Right lobe of liver (tissue), 6 donors: ENCODE measurements around the gene CHN2. TPM values are rescaled to one million over a fixed set of nuclear protein-coding genes. Genes with fewer than 3 reads are reported as not detected.

ENCODE experiments used
- ATAC-seq, 4 donors: fragments of 200-7000 bp; cut with Tn5 transposase; one replicate each; pipeline ENCODE4 v1.9.1; 2020; ENCODE audit warnings: mild to moderate bottlenecking in 4 of 4, moderate library complexity in 4 of 4
- DNase-seq, 3 donors: peaks; one replicate each; pipeline ENCODE4 v3.0.0-alpha.2; 2020
- H3K27ac ChIP-seq, 3 donors: fragments of 200-600 bp; one replicate each; pipeline ENCODE4 v1.8.0; 2022
- H3K27me3 ChIP-seq, 2 donors: fragments of 200-600 bp; one replicate each; pipeline ENCODE4 v1.8.0; 2022
- H3K36me3 ChIP-seq, 4 donors: fragments of 200-600 bp; sonication (generic) in 1 of 4; one replicate each; pipeline versions ENCODE4 v1.5.1 to v1.8.0; 2017 to 2022; ENCODE audit warnings: control low read depth in 1 of 4
- H3K4me1 ChIP-seq, 4 donors: fragments of 200-600 bp; sonication (generic) in 1 of 4; one replicate each; pipeline versions ENCODE4 v1.5.1 to v1.8.0; 2017 to 2022; ENCODE audit warnings: control low read depth in 1 of 4
- H3K4me3 ChIP-seq, 3 donors: fragments of 200-600 bp; one replicate each; pipeline ENCODE4 v1.8.0; 2022
- H3K9me3 ChIP-seq, 4 donors: fragments of 200-600 bp; sonication (generic) in 1 of 4; one replicate each; pipeline versions ENCODE4 v1.5.1 to v1.8.0; 2017 to 2022; ENCODE audit warnings: control low read depth in 1 of 4
- CTCF ChIP-seq, 4 donors: fragments of 200-600 bp in 3 of 4; fragments of 450-650 bp in 1 of 4; IDR thresholded peaks; one replicate each; pipeline versions ENCODE4 v1.5.1 to v1.8.0; 2016 to 2022; ENCODE audit warnings: antibody characterized with exemption in 4 of 4, mild to moderate bottlenecking in 2 of 4
- POLR2A ChIP-seq: fragments of 450-650 bp; IDR thresholded peaks from one replicate; pipeline ENCODE4 v1.6.1; 2017; ENCODE audit warnings: antibody characterized with exemption, mild to moderate bottlenecking
- WGBS: methylation state at CpG from one replicate; pipeline ENCODE4 v1.1.6; 2018; ENCODE audit warnings: low coverage, low lambda C conversion rate; ENCODE audit not compliant: insufficient coverage; ENCODE audit errors: missing lambda C conversion rate; 5-methylcytosine and 5-hydroxymethylcytosine counted together
- intact Hi-C, 2 donors: fragments of 100-400 bp; cut with DNase I; formaldehyde crosslinking; loops; one replicate each; pipeline versions ENCODE4 v1.11.2 to v1.14.1; 2022
- total RNA-seq, 6 experiments: library from RNA; depleted of rRNA in 2 of 6; stranded (reverse); fragments of >200 nt in 2 of 6; fragmentation: NEBNext Ultra II Directional in 3 of 6; extraction: Animal tissue kit (Norgen Biotek cat#: 25700) in 3 of 6; gene quantifications; one replicate each; pipeline versions ENCODE4 v1.1.0 to v1.2.4, GENCODE V29; 2016 to 2023
- donor health status: DM: no; HTN: yes; CAD: no.
- donor health status: DM: no; HTN: no; CAD: no.
- donor health status: DM: no; HTN: no; CAD: no.
- donor health status: DM: no; HTN: yes; CAD: no.
- donor health status: DM: no; HTN: yes; CAD: no.

Gene CHN2
- total RNA-seq, 6 experiments from 2014 or later: 20.1 to 57.7 (median 31.5) TPM

- ATAC-seq: peak in 2 of 4 donors; percentile 47 to 48
- Histone ChIP-seq H3K27me3 (no peaks in the 10 kb centered on the region), H3K27ac (no peak overlapping the region), H3K36me3 (no peaks in the 10 kb centered on the region), H3K4me3 (no peak overlapping the region), H3K4me1 (peaks cover 0 to 16% (median 2%) of the 10 kb centered on the region in 4 donors), H3K9me3 (no peaks in the 10 kb centered on the region)
- DNase-seq: no peak
- intact Hi-C loops: no loop called here
- 66% methylated on average over 3 of the region's 3 CpGs for WGBS
- TF ChIP-seq CTCF (IDR thresholded peaks at IDR 0.05) (no peak), POLR2A (no peak)
These were observed 253.3 kb downstream of the CHN2 start for GRCh38 chr7:29447828-29448227.

- 27% methylated on average over 3 of the region's 3 CpGs for WGBS
- peak overlapping the region in 1 of 3 donors; percentile 3 for H3K27ac ChIP-seq
- no peaks in the 10 kb centered on the region for H3K9me3 ChIP-seq
- H3K27me3 ChIP-seq: no peaks in the 10 kb centered on the region
- H3K36me3 ChIP-seq: no peaks in the 10 kb centered on the region
- peaks cover 0 to 16% (median 2%) of the 10 kb centered on the region in 4 donors for H3K4me1 ChIP-seq
- no peak overlapping the region for H3K4me3 ChIP-seq
- ATAC-seq (peak; percentile 30 to 84 (median 74)), DNase-seq (no peak)
- intact Hi-C loops: no loop called here
- no peak for TF ChIP-seq POLR2A
- TF ChIP-seq CTCF (IDR thresholded peaks at IDR 0.05): no peak
These were observed 255.1 kb downstream of the CHN2 start for GRCh38 chr7:29449569-29450260.

GRCh38 chr7:29453021-29453420, 258.4 kb downstream of the CHN2 start:
- TF ChIP-seq POLR2A (no peak), CTCF (IDR thresholded peaks at IDR 0.05) (no peak)
- ATAC-seq (no peak), DNase-seq (no peak)
- Histone ChIP-seq H3K4me3 (no peak overlapping the region), H3K27ac (no peak overlapping the region), H3K9me3 (no peaks in the 10 kb centered on the region), H3K4me1 (peaks cover 0 to 3% (median 2%) of the 10 kb centered on the region in 4 donors), H3K36me3 (no peaks in the 10 kb centered on the region), H3K27me3 (no peaks in the 10 kb centered on the region)
- intact Hi-C loops: no loop called here
- WGBS: 68% methylated on average over 2 of the region's 2 CpGs

GRCh38 chr7:29454464-29454863, 259.9 kb downstream of the CHN2 start:
- 82% methylated on average over 4 of the region's 4 CpGs for WGBS
- no peaks in the 10 kb centered on the region for H3K27me3 ChIP-seq
- intact Hi-C loops: no loop called here
- no peaks in the 10 kb centered on the region for H3K4me1 ChIP-seq
- H3K36me3 ChIP-seq: no peaks in the 10 kb centered on the region
- no peak overlapping the region for H3K27ac ChIP-seq
- TF ChIP-seq CTCF (IDR thresholded peaks at IDR 0.05) (no peak), POLR2A (no peak)
- DNase-seq (no peak), ATAC-seq (peak in 3 of 4 donors; percentile 23 to 59 (median 27))
- H3K9me3 ChIP-seq: no peaks in the 10 kb centered on the region
- no peak overlapping the region for H3K4me3 ChIP-seq
